NT2/D1 (cell line): Measurements from ENCODE around the gene ITPK1.
"Not testable (repeated sequence)": the region's sequence is repeated elsewhere in the genome, so short reads cannot be mapped to it uniquely, and the experiment has no call there.

Experiments used
- DNase-seq: peaks from one replicate; pipeline ENCODE4 v3.0.0-alpha.2; 2011; ENCODE audit warnings: low read depth, low spot score
- H3K27me3 ChIP-seq: 2 replicates; pipeline ENCODE4 v1.6.0; 2011; ENCODE audit warnings: mild to moderate bottlenecking; ENCODE audit not compliant: insufficient read length, insufficient read depth
- H3K36me3 ChIP-seq: 2 replicates; pipeline ENCODE4 v1.6.1; 2011; ENCODE audit warnings: mild to moderate bottlenecking, low read length, mixed read lengths; ENCODE audit not compliant: insufficient read depth, insufficient read length
- H3K4me1 ChIP-seq: 2 replicates; pipeline ENCODE4 v1.5.1; 2011; ENCODE audit not compliant: insufficient read depth, insufficient read length
- H3K4me3 ChIP-seq: 2 replicates; pipeline ENCODE4 v1.5.1; 2011; ENCODE audit warnings: low read depth; ENCODE audit not compliant: insufficient read length
- H3K9ac ChIP-seq: 2 replicates; pipeline ENCODE4 v1.6.0; 2011; ENCODE audit warnings: low read depth; ENCODE audit not compliant: insufficient read length
- H3K9me3 ChIP-seq: 2 replicates; pipeline ENCODE4 v1.5.1; 2011; ENCODE audit warnings: mild to moderate bottlenecking, low read length; ENCODE audit not compliant: insufficient read depth
- SUZ12 ChIP-seq: IDR thresholded peaks from 2 replicates; pipeline ENCODE4 v1.6.1; 2011; ENCODE audit not compliant: insufficient read length, insufficient read depth; ENCODE audit errors: extremely low read depth
- YY1 ChIP-seq: IDR thresholded peaks from 2 replicates; pipeline ENCODE4 v1.6.1; 2011; ENCODE audit not compliant: insufficient read length, insufficient read depth
- ZNF274 ChIP-seq: IDR thresholded peaks from 2 replicates; pipeline ENCODE4 v1.6.1; 2011; ENCODE audit warnings: mild to moderate bottlenecking, low read depth, low read length

Gene ITPK1

GRCh38 chr14:93107453-93107852, 8.3 kb downstream of the ITPK1 start:
- H3K4me1 ChIP-seq = peaks cover 14% of the 10 kb centered on the region
- no peaks in the 10 kb centered on the region for H3K36me3 ChIP-seq
- no peaks in the 10 kb centered on the region for H3K27me3 ChIP-seq
- no peak overlapping the region for H3K9ac ChIP-seq
- TF ChIP-seq SUZ12 = no peak
- no peak for TF ChIP-seq YY1
- no peak for TF ChIP-seq ZNF274
- H3K9me3 ChIP-seq = no peaks in the 10 kb centered on the region
- H3K4me3 ChIP-seq = no peak overlapping the region
- no peak for DNase-seq

- Histone ChIP-seq H3K4me1 (peaks cover 17% of the 10 kb centered on the region), H3K27me3 (no peaks in the 10 kb centered on the region), H3K9me3 (no peaks in the 10 kb centered on the region), H3K4me3 (no peak overlapping the region), H3K36me3 (no peaks in the 10 kb centered on the region), H3K9ac (no peak overlapping the region)
- no peak for TF ChIP-seq SUZ12
- TF ChIP-seq YY1 = no peak
- TF ChIP-seq ZNF274 = no peak
- no peak for DNase-seq
Observed at GRCh38 chr14:93106541-93107156, 9.1 kb downstream of the ITPK1 start.

GRCh38 chr14:93105856-93106255, 9.9 kb downstream of the ITPK1 start:
- H3K4me1 ChIP-seq = peaks cover 18% of the 10 kb centered on the region
- not testable (repeated sequence) for H3K36me3 ChIP-seq, H3K4me3 ChIP-seq, H3K27me3 ChIP-seq, H3K9ac ChIP-seq, DNase-seq, H3K9me3 ChIP-seq

GRCh38 chr14:93105362-93105761, 10.4 kb downstream of the ITPK1 start:
- DNase-seq = no peak

GRCh38 chr14:93104961-93105360, 10.8 kb downstream of the ITPK1 start:
- H3K27me3 ChIP-seq = no peaks in the 10 kb centered on the region
- H3K4me3 ChIP-seq = no peak overlapping the region
- TF ChIP-seq YY1 (no peak), ZNF274 (no peak), SUZ12 (no peak)
- no peak for DNase-seq
- H3K9me3 ChIP-seq = no peaks in the 10 kb centered on the region
- peaks cover 22% of the 10 kb centered on the region for H3K4me1 ChIP-seq
- no peak overlapping the region for H3K9ac ChIP-seq
- no peaks in the 10 kb centered on the region for H3K36me3 ChIP-seq

More at GRCh38 chr14:93105362-93105761, 10.4 kb downstream of the ITPK1 start:
- H3K9ac ChIP-seq = no peak overlapping the region
- H3K4me1 ChIP-seq = peaks cover 23% of the 10 kb centered on the region
- no peaks in the 10 kb centered on the region for H3K27me3 ChIP-seq
- H3K9me3 ChIP-seq = no peaks in the 10 kb centered on the region
- H3K36me3 ChIP-seq = no peaks in the 10 kb centered on the region
- H3K4me3 ChIP-seq = no peak overlapping the region
- TF ChIP-seq SUZ12 (no peak), YY1 (no peak), ZNF274 (no peak)

- peaks cover 30% of the 10 kb centered on the region for H3K4me1 ChIP-seq
- no peaks in the 10 kb centered on the region for H3K27me3 ChIP-seq
- no peak overlapping the region for H3K9ac ChIP-seq
- no peaks in the 10 kb centered on the region for H3K9me3 ChIP-seq
- no peaks in the 10 kb centered on the region for H3K36me3 ChIP-seq
- TF ChIP-seq SUZ12 (no peak), YY1 (no peak), ZNF274 (no peak)
- DNase-seq = no peak
- no peak overlapping the region for H3K4me3 ChIP-seq
Observed at GRCh38 chr14:93103392-93104080, 12.2 kb downstream of the ITPK1 start.

GRCh38 chr14:93102141-93102540, 13.6 kb downstream of the ITPK1 start:
- H3K27me3 ChIP-seq = no peaks in the 10 kb centered on the region
- DNase-seq = no peak
- H3K36me3 ChIP-seq = no peaks in the 10 kb centered on the region
- H3K4me3 ChIP-seq = no peak overlapping the region
- H3K9ac ChIP-seq = no peak overlapping the region
- no peak for TF ChIP-seq SUZ12
- TF ChIP-seq ZNF274 = no peak
- TF ChIP-seq YY1 = no peak
- no peaks in the 10 kb centered on the region for H3K9me3 ChIP-seq
- peaks cover 30% of the 10 kb centered on the region for H3K4me1 ChIP-seq
